SK-N-SH (cell line): Measurements from ENCODE around the gene MOB1A. TPM values are rescaled to one million over a fixed set of nuclear protein-coding genes. Genes with fewer than 3 reads are reported as not detected.

Experiments
- CTCF ChIA-PET: fragments of 300-600, 350-600 bp; formaldehyde crosslinking; extraction: SDS; loops from one replicate; lab custom pipeline; 2021; lab: Yijun Ruan, JAX
- POLR2A ChIA-PET: fragments of 350-600 bp; sonication (Branson Sonifier 250); formaldehyde crosslinking; extraction: SDS; loops from one replicate; lab custom pipeline; 2020; ENCODE audit warnings: antibody characterized with exemption, inconsistent platforms; lab: Yijun Ruan, JAX
- DNase-seq: peaks from one replicate; pipeline ENCODE4 v3.0.0; 2012
- H2AFZ ChIP-seq: fragments of 200-600 bp; sonication (generic); 2 replicates; pipeline ENCODE4 v1.8.1; 2016; ENCODE audit warnings: antibody characterized with exemption, mild to moderate bottlenecking, low read depth
- H3F3A ChIP-seq: fragments of 200-600 bp; sonication (generic); replicated peaks from 2 replicates; pipeline ENCODE3; 2016; ENCODE audit warnings: antibody characterized with exemption, mild to moderate bottlenecking; ENCODE audit not compliant: insufficient read depth
- H3K27ac ChIP-seq, 2 experiments: fragments of 200-500 bp in 1 of 2; fragments of 200-600 bp in 1 of 2; sonication (Bioruptor generic) in 1 of 2; sonication (generic), shearing (Covaris generic) in 1 of 2; 2 replicates each; pipeline versions ENCODE4 v1.5.1 to v1.6.1; 2014 to 2016; ENCODE audit warnings: low read depth in 2 of 2, inconsistent platforms in 1 of 2, low read length in 1 of 2, mild to moderate bottlenecking in 1 of 2, mixed read lengths in 1 of 2
- H3K27me3 ChIP-seq: fragments of 200-600 bp; sonication (generic), shearing (Covaris generic); 2 replicates; pipeline ENCODE4 v1.6.1; 2016; ENCODE audit warnings: mixed run types; ENCODE audit not compliant: insufficient read depth
- H3K36me3 ChIP-seq, 2 experiments: fragments of 200-500 bp in 1 of 2; fragments of 200-600 bp in 1 of 2; sonication (Bioruptor generic) in 1 of 2; sonication (generic) in 1 of 2; replicated peaks in 1 of 2; 2 replicates each; pipeline versions ENCODE3 to v1.5.1; 2014 to 2016; ENCODE audit warnings: low read length in 1 of 2, mild to moderate bottlenecking in 1 of 2; ENCODE audit not compliant: insufficient read depth in 2 of 2, control insufficient read depth in 1 of 2
- H3K4me1 ChIP-seq, 2 experiments: fragments of 200-500 bp in 1 of 2; fragments of 200-600 bp in 1 of 2; sonication (Bioruptor generic) in 1 of 2; sonication (generic), shearing (Covaris generic) in 1 of 2; 2 replicates each; pipeline versions ENCODE4 v1.5.1 to v1.6.1; 2014 to 2016; ENCODE audit warnings: low read depth in 1 of 2, low read length in 1 of 2, mixed run types in 1 of 2; ENCODE audit not compliant: insufficient read depth in 2 of 2, control insufficient read depth in 1 of 2
- H3K4me2 ChIP-seq: fragments of 200-600 bp; sonication (generic), shearing (Covaris generic); 2 replicates; pipeline ENCODE4 v1.6.1; 2017; ENCODE audit warnings: mixed run types
- H3K4me3 ChIP-seq, 2 experiments: fragments of 200-500 bp in 1 of 2; fragments of 200-600 bp in 1 of 2; sonication (Bioruptor generic) in 1 of 2; sonication (generic), shearing (Covaris generic) in 1 of 2; 2 replicates each; pipeline versions ENCODE4 v1.5.1 to v1.8.1; 2014 to 2016; ENCODE audit warnings: low read depth in 2 of 2, inconsistent platforms in 1 of 2, low read length in 1 of 2, mild to moderate bottlenecking in 1 of 2, mixed read lengths in 1 of 2, moderate library complexity in 1 of 2
- H3K79me2 ChIP-seq: fragments of 200-600 bp; sonication (generic); 2 replicates; pipeline ENCODE4 v1.8.1; 2017; ENCODE audit warnings: mild to moderate bottlenecking; ENCODE audit not compliant: insufficient read depth
- H3K9ac ChIP-seq: fragments of 200-600 bp; sonication (generic); 2 replicates; pipeline ENCODE4 v1.6.1; 2017; ENCODE audit warnings: mixed run types
- H3K9me2 ChIP-seq: fragments of 200-600 bp; sonication (generic); 2 replicates; pipeline ENCODE4 v1.6.1; 2017; ENCODE audit warnings: mixed run types
- H3K9me3 ChIP-seq: fragments of 200-600 bp; sonication (generic); 2 replicates; pipeline ENCODE4 v1.6.1; 2017; ENCODE audit warnings: mixed run types, mild to moderate bottlenecking, moderate library complexity
- H4K20me1 ChIP-seq: fragments of 200-600 bp; sonication (generic); 2 replicates; pipeline ENCODE4 v1.6.1; 2017; ENCODE audit warnings: mild to moderate bottlenecking, mixed run types; ENCODE audit not compliant: insufficient read depth
- FOXM1 ChIP-seq: IDR thresholded peaks from 2 replicates; pipeline ENCODE4 v1.4.0; 2012; ENCODE audit warnings: low read depth, mild to moderate bottlenecking
- GATA2 ChIP-seq: sonication (generic); formaldehyde crosslinking; IDR thresholded peaks from 2 replicates; pipeline ENCODE4 v1.5.0; 2020; ENCODE audit warnings: mild to moderate bottlenecking, missing genetic modification reagents
- IRF3 ChIP-seq: fragments of 150-350 bp; IDR thresholded peaks from 2 replicates; pipeline ENCODE4 v1.6.1; 2016; ENCODE audit warnings: mild to moderate bottlenecking, low read depth, low read length
- MXI1 ChIP-seq: IDR thresholded peaks from 2 replicates; pipeline ENCODE4 v1.6.1; 2012; ENCODE audit warnings: mild to moderate bottlenecking, low read depth, low read length, improper control_type of control experiment
- RFX5 ChIP-seq: IDR thresholded peaks from 2 replicates; pipeline ENCODE4 v1.6.1; 2012; ENCODE audit warnings: mild to moderate bottlenecking, improper control_type of control experiment, low read length
- TEAD4 ChIP-seq: IDR thresholded peaks from 2 replicates; pipeline ENCODE4 v1.4.0; 2012; ENCODE audit warnings: mild to moderate bottlenecking, borderline replicate concordance; ENCODE audit not compliant: insufficient read depth
- ZBTB33 ChIP-seq: IDR thresholded peaks from 2 replicates; pipeline ENCODE4 v1.4.0; 2012; ENCODE audit warnings: low read depth, borderline replicate concordance
- WGBS: methylation state at CpG from one replicate; pipeline ENCODE4 v1.1.6; 2017; ENCODE audit warnings: low lambda C conversion rate; 5-methylcytosine and 5-hydroxymethylcytosine counted together
- polyA plus RNA-seq, 3 experiments: library from polyadenylated mRNA; depleted of rRNA; stranded (reverse); fragments of >200 nt; gene quantifications; 2 replicates each; pipeline ENCODE4 v1.2.3, GENCODE V29; 2012
- TF ChIP-seq, protein P1 (sequence below): fragments of 200-600 bp; sonication (generic); IDR thresholded peaks from 2 replicates; pipeline ENCODE4 v1.6.1; 2017; ENCODE audit warnings: antibody characterized with exemption, mild to moderate bottlenecking, moderate library complexity
- TF ChIP-seq, protein P2 (sequence below): IDR thresholded peaks from 2 replicates; pipeline ENCODE4 v1.4.0; 2012; ENCODE audit warnings: low read depth, borderline replicate concordance

MOB1A gene
- polyA plus RNA-seq, 1 of the 3 experiments (the other 2 are of a cell fraction): 15.3 TPM

DNA sequence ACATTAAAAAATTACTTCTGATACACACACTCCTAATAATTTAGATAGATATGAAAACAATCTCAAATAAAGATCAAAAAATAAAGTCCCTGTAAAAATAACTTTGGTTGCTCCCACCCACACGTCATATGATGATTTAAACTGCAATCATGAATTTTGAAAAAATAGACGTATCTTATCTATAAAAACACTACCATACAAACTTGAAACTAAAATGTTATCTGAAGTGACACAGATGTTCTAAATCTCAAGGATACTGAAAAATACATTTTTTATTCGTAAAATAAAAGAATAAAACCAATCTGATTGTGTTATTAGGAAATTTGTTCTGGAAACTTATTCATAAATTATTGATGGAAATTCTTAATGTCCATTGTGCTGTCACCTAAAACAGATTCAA, 22.8 kb downstream of the MOB1A start (continued):
- TF ChIP-seq GATA2 (no peak), IRF3 (no peak), MXI1 (no peak)
- TF ChIP-seq, protein P1, sequence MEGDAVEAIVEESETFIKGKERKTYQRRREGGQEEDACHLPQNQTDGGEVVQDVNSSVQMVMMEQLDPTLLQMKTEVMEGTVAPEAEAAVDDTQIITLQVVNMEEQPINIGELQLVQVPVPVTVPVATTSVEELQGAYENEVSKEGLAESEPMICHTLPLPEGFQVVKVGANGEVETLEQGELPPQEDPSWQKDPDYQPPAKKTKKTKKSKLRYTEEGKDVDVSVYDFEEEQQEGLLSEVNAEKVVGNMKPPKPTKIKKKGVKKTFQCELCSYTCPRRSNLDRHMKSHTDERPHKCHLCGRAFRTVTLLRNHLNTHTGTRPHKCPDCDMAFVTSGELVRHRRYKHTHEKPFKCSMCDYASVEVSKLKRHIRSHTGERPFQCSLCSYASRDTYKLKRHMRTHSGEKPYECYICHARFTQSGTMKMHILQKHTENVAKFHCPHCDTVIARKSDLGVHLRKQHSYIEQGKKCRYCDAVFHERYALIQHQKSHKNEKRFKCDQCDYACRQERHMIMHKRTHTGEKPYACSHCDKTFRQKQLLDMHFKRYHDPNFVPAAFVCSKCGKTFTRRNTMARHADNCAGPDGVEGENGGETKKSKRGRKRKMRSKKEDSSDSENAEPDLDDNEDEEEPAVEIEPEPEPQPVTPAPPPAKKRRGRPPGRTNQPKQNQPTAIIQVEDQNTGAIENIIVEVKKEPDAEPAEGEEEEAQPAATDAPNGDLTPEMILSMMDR: no peak
- TF ChIP-seq, all 33 proteins: peak for 0

DNA sequence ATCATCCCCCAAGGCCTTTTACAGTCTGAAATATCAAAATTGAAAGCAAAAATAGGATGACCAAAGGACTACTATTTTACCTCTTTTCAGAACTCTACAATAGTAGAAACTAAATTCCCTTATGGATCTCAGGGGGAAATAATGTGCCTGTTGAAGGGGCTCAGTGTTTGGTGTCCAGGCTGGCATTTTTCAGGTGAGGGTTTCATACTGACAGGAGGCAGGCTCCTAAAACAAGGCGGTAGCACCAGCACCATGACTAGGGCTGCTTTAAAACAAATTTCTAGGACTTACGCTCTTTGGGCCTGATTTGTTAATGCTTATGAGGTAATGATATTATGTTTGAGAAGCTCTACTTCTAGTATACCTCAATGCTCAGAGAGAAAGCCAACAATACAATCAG, 25.7 kb downstream of the MOB1A start:
- no peaks in the 10 kb centered on the region for H3K27me3 ChIP-seq
- no peaks in the 10 kb centered on the region for H3K9me3 ChIP-seq
- H3K4me3 ChIP-seq: no peak overlapping the region
- 97% methylated on average over 2 of the region's 2 CpGs for WGBS
- H3K4me2 ChIP-seq: no peak overlapping the region
- TF ChIP-seq FOXM1 (no peak), ZBTB33 (no peak), RFX5 (no peak), TEAD4 (no peak)
- TF ChIP-seq, protein P2, sequence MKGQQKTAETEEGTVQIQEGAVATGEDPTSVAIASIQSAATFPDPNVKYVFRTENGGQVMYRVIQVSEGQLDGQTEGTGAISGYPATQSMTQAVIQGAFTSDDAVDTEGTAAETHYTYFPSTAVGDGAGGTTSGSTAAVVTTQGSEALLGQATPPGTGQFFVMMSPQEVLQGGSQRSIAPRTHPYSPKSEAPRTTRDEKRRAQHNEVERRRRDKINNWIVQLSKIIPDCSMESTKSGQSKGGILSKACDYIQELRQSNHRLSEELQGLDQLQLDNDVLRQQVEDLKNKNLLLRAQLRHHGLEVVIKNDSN: no peak
- H3K36me3 ChIP-seq: peaks cover 64 to 67% of the 10 kb centered on the region in 2 experiments
- CTCF ChIA-PET: interaction anchor here (0.7 to 8.7 kb wide), 4 partner anchors 10 to 328 kb away, joined by 3 to 155 read pairs (median 4); partner anchors contain the start of genes MTHFD2 and STAMBP
- H3K9ac ChIP-seq: no peak overlapping the region
- H3K27ac ChIP-seq: no peak overlapping the region
- no peak for DNase-seq
- peaks cover 0 to 10% of the 10 kb centered on the region in 2 experiments; a peak in 1 of 4 replicates for H3K4me1 ChIP-seq
- H3F3A ChIP-seq: peaks cover 51% of the 10 kb centered on the region
- H2AFZ ChIP-seq: no peak overlapping the region
- POLR2A ChIA-PET: no interaction called here
- H4K20me1 ChIP-seq: no peaks in the 10 kb centered on the region
- peaks cover 25% of the 10 kb centered on the region for H3K79me2 ChIP-seq
- no peaks in the 10 kb centered on the region for H3K9me2 ChIP-seq
